ENCODE data around the gene C2CD3. TPM values are rescaled to one million over a fixed set of nuclear protein-coding genes. Genes with fewer than 3 reads are reported as not detected.

Gene C2CD3
- total and polyA plus RNA-seq, 2 of the 4 experiments (the other 2 are of a cell fraction), result 11.1 to 19.2 TPM

DNA sequence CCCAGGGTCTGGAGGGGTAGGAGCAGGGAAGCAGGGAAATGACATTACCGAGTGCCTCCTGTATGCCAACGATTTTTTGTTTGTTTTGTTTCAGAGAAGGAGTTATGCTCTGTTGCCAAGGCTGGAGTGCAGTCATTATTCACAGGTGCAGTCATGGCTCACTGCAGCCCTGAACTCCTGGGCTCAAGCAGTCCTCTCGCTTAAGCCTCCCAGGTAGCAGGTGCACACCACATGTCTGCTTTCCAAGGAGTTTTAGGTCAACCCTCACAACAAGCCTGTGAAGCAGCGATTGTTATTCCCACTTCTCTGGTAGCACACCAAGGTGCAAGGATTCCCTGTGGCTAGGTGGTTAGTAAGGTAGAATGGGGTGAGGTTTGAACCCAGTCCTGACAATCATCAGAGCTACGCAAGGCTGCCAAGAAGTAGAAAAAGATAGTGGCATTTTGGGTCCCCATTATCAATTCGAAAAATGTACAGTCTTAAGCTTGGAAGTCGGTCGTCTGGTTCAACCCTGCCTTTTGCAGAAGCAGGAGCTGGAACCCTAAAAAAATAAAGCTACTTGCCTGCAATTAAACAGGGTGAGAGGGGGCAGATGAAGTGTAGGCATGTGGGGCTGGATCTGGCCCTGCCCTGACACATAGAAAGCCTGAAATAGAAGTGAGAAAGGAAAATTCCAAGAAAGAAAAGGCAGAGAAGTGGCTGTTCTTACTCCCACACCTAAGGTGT is 171.1 kb downstream of the C2CD3 start:
- TF ChIP-seq MXI1 (IDR thresholded peaks at IDR 0.05; ENCODE audit: borderline replicate concordance, low read depth, low read length), result no peak
- no peak for TF ChIP-seq MAZ (IDR thresholded peaks at IDR 0.05; ENCODE audit: borderline replicate concordance, low read depth, low read length)
- no peak for TF ChIP-seq POLR2A (IDR thresholded peaks at IDR 0.05; ENCODE audit: low read depth, low read length)
- TF ChIP-seq ELK1 (IDR thresholded peaks at IDR 0.05; ENCODE audit: borderline replicate concordance, low read depth, low read length), result no peak
- no peak for TF ChIP-seq MAFK (IDR thresholded peaks at IDR 0.05; ENCODE audit: low read depth, low read length)
- TF ChIP-seq SMC3 (IDR thresholded peaks at IDR 0.05; ENCODE audit: low read depth, low read length), result no peak
- TF ChIP-seq USF2 (IDR thresholded peaks at IDR 0.05; ENCODE audit: low read depth, low read length), result no peak
- no peak for TF ChIP-seq RFX5 (IDR thresholded peaks at IDR 0.05; ENCODE audit: low read depth, low read length)
- no peak for TF ChIP-seq CHD1 (IDR thresholded peaks at IDR 0.05; ENCODE audit: low read depth, low read length)
- no peak for TF ChIP-seq CEBPB (IDR thresholded peaks at IDR 0.05; ENCODE audit: low read depth, low read length)
- TF ChIP-seq, protein P1, sequence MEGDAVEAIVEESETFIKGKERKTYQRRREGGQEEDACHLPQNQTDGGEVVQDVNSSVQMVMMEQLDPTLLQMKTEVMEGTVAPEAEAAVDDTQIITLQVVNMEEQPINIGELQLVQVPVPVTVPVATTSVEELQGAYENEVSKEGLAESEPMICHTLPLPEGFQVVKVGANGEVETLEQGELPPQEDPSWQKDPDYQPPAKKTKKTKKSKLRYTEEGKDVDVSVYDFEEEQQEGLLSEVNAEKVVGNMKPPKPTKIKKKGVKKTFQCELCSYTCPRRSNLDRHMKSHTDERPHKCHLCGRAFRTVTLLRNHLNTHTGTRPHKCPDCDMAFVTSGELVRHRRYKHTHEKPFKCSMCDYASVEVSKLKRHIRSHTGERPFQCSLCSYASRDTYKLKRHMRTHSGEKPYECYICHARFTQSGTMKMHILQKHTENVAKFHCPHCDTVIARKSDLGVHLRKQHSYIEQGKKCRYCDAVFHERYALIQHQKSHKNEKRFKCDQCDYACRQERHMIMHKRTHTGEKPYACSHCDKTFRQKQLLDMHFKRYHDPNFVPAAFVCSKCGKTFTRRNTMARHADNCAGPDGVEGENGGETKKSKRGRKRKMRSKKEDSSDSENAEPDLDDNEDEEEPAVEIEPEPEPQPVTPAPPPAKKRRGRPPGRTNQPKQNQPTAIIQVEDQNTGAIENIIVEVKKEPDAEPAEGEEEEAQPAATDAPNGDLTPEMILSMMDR (conservative IDR thresholded peaks at IDR 0.05; ENCODE audit: low read depth, low read length), result no peak
- no peak for TF ChIP-seq RAD21 (IDR thresholded peaks at IDR 0.05; ENCODE audit: low read length)
- TF ChIP-seq FOS (IDR thresholded peaks at IDR 0.05; ENCODE audit: low read depth, low read length), result no peak
- no peak for TF ChIP-seq BHLHE40 (IDR thresholded peaks at IDR 0.05; ENCODE audit: low read depth, low read length)
- no peak for TF ChIP-seq RCOR1 (IDR thresholded peaks at IDR 0.05; ENCODE audit: insufficient replicate concordance, low read length)
- no peak for TF ChIP-seq NFE2L2 (IDR thresholded peaks at IDR 0.05; ENCODE audit: low read depth, low read length)
- Histone ChIP-seq H3K4ac (ENCODE audit: low read depth, low read length) (no peak overlapping the region), H2BK120ac (ENCODE audit: low read depth, low read length) (no peak overlapping the region), H3K4me1 (ENCODE audit: control insufficient read depth, insufficient read depth, low read length) (no peaks in the 10 kb centered on the region), H3K79me1 (ENCODE audit: low read depth in 1 of 2, low read length in 2 of 2) (no peaks in the 10 kb centered on the region), H2AFZ (replicated peaks; ENCODE audit: low read length, poor library complexity) (no peak overlapping the region), H3K27me3 (ENCODE audit: control insufficient read depth, insufficient read depth, low read length) (no peaks in the 10 kb centered on the region), H3K14ac (replicated peaks; ENCODE audit: low read depth, low read length) (no peak overlapping the region), H4K5ac (ENCODE audit: low read depth, low read length) (no peak overlapping the region), H3K4me3 (ENCODE audit: insufficient read depth, low read depth, low read length) (no peak overlapping the region), H3K4me2 (ENCODE audit: low read depth, low read length) (no peak overlapping the region), H2BK5ac (ENCODE audit: low read depth, low read length, poor library complexity, severe bottlenecking) (no peak overlapping the region), H3K9me3 (ENCODE audit: control insufficient read depth, insufficient read depth, low read length) (no peaks in the 10 kb centered on the region), H3K18ac (ENCODE audit: low read depth, low read length) (no peak overlapping the region), H2AK9ac (replicated peaks; ENCODE audit: low read depth, low read length, poor library complexity) (no peak overlapping the region), H3K9me1 (ENCODE audit: insufficient read depth, low read length) (0 out of 2 replicates have a peak, but pooled peaks cover 4% of the 10 kb centered on the region), H3K56ac (ENCODE audit: extremely low read depth, insufficient read depth, low read length) (no peak overlapping the region), H3K9ac (ENCODE audit: low read depth, low read length) (no peak overlapping the region), H3K23ac (ENCODE audit: low read depth, low read length) (no peak overlapping the region), H2BK20ac (ENCODE audit: low read depth, low read length) (no peak overlapping the region), H3K36me3 (ENCODE audit: control insufficient read depth, insufficient read depth, low read length) (peaks cover 3% of the 10 kb centered on the region), H3K27ac (ENCODE audit: insufficient read depth, low read length) (no peak overlapping the region), H2BK15ac (ENCODE audit: low read depth, low read length) (no peak overlapping the region), H2AK5ac (ENCODE audit: low read depth, low read length) (no peak overlapping the region), H4K91ac (ENCODE audit: insufficient read depth, low read depth, low read length) (no peak overlapping the region), H4K8ac (ENCODE audit: low read depth in 2 of 2, low read length in 2 of 2) (no peak overlapping the region), H4K20me1 (ENCODE audit: insufficient read depth, low read length) (no peaks in the 10 kb centered on the region)
- DNase-seq (no peak), ATAC-seq (ENCODE audit: low read depth) (no peak)
- dilution Hi-C loops (cut with HindIII; ENCODE audit: low sequenced_read_pairs, unreplicated experiment), result no loop called here
- POLR2A ChIA-PET (ENCODE audit: unreplicated experiment), result no interaction called here
- WGBS, 2 experiments (ENCODE audit: extremely low coverage in 2 of 2, insufficient read length in 1 of 2), result 83% methylated on average over 1 of the region's 8 CpGs; no CpG with 5 or more reads in 1 of the 2 experiments
- CTCF ChIA-PET, result no interaction called here
- BruUV-seq (replicated peaks), result no TSS peak
- in situ Hi-C loops (cut with MboI; ENCODE audit: low sequenced_read_pairs), result no loop called here
- intact Hi-C loops (cut with micrococcal nuclease), result no loop called here
